Activated CD4-positive, alpha-beta T cell treated with anti-CD3 and anti-CD28 coated beads, Interleukin-2, amount 10 ng/mL, durations not matched to agents 7 days and 5 days (primary cell): ENCODE data around the gene COL4A6. TPM values are rescaled to one million over a fixed set of nuclear protein-coding genes. Genes with fewer than 3 reads are reported as not detected.

Experiments used
- CTCF ChIA-PET: fragments of 350-600 bp; sonication (Branson Sonifier 250); formaldehyde crosslinking; loops from one replicate; lab custom pipeline; 2021; ENCODE audit warnings: antibody characterized with exemption; lab: Charles Lee
- POLR2A ChIA-PET: fragments of 350-600 bp; sonication (Branson Sonifier 250); formaldehyde crosslinking; loops from one replicate; lab custom pipeline; 2021; ENCODE audit warnings: antibody characterized with exemption; lab: Charles Lee
- DNase-seq: peaks from one replicate; pipeline ENCODE4 v3.0.0-alpha.2; 2020
- H3K27ac Mint-ChIP-seq: one replicate; pipeline ENCODE4 v1.8.0; 2021; ENCODE audit warnings: mild to moderate bottlenecking, moderate library complexity, mixed read lengths
- H3K27me3 Mint-ChIP-seq: one replicate; pipeline ENCODE4 v1.8.0; 2021; ENCODE audit warnings: mixed read lengths
- H3K36me3 Mint-ChIP-seq: one replicate; pipeline ENCODE4 v1.8.0; 2021; ENCODE audit warnings: low read depth, mixed read lengths
- H3K4me1 Mint-ChIP-seq: one replicate; pipeline ENCODE4 v1.8.0; 2021; ENCODE audit warnings: mixed read lengths
- H3K4me3 Mint-ChIP-seq: one replicate; pipeline ENCODE4 v1.8.0; 2021; ENCODE audit warnings: mild to moderate bottlenecking, moderate library complexity, mixed read lengths
- H3K9me3 Mint-ChIP-seq: one replicate; pipeline ENCODE4 v1.8.0; 2021; ENCODE audit warnings: mixed read lengths
- total RNA-seq, 2 experiments: library from RNA; stranded (reverse); gene quantifications; one replicate each; pipeline ENCODE4 v1.2.3, GENCODE V29; 2021

Gene COL4A6
- total RNA-seq, 2 experiments from 2014 or later, result not detected

DNA sequence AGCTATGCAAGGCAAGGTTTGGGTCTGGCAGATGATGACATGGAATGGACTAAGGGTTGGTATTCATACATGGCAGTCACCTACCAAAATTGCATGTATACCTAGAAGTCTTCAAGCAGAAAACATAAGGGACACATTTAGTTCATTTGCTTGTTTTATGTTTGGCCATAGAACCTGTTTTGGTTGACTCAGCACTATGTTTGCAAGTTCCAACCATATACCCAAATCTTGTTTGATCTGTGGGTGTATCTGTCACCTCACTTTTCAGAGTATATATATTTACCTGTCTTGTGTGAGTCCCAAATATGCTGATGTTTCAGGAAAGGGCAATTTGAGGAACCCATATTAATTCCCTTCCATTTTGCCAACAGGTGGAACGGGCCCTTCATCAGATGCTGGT, 307.3 kb downstream of the COL4A6 start:
- Mint-ChIP-seq H3K36me3 (peaks cover 14% of the 10 kb centered on the region), H3K27me3 (no peaks in the 10 kb centered on the region), H3K9me3 (no peaks in the 10 kb centered on the region), H3K4me1 (no peaks in the 10 kb centered on the region), H3K4me3 (no peak overlapping the region), H3K27ac (no peak overlapping the region)
- POLR2A ChIA-PET, result no interaction called here
- CTCF ChIA-PET, result no interaction called here
- DNase-seq, result no peak

DNA sequence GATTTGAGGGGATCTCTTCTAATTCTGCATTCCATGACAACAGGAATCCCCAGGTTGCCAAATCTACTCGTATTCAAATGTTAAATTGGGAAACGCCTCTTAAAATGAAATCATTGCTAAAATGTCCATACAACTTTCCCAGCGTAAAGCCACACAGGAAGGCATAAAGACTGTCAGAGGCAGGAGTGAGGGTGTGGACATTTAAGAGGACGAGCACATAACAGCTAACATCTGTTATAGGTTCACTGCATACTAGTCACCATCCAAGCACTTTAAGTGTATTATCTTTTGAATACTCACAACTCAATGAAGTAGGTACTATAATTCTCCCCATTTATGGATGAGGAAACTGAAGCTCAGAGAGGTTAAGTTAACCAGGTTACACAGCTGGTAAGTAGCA, 311.1 kb downstream of the COL4A6 start:
- H3K27ac Mint-ChIP-seq, result no peak overlapping the region
- ChIA-PET CTCF (interaction anchor here (0.7 kb wide), 1 partner anchor 8 kb away, joined by 3 read pairs; no protein-coding TSS in a partner anchor), POLR2A (no interaction called here)
- no peaks in the 10 kb centered on the region for H3K27me3 Mint-ChIP-seq
- no peaks in the 10 kb centered on the region for H3K4me1 Mint-ChIP-seq
- H3K36me3 Mint-ChIP-seq, result peaks cover 14% of the 10 kb centered on the region
- no peaks in the 10 kb centered on the region for H3K9me3 Mint-ChIP-seq
- H3K4me3 Mint-ChIP-seq, result no peak overlapping the region
- no peak for DNase-seq

DNA sequence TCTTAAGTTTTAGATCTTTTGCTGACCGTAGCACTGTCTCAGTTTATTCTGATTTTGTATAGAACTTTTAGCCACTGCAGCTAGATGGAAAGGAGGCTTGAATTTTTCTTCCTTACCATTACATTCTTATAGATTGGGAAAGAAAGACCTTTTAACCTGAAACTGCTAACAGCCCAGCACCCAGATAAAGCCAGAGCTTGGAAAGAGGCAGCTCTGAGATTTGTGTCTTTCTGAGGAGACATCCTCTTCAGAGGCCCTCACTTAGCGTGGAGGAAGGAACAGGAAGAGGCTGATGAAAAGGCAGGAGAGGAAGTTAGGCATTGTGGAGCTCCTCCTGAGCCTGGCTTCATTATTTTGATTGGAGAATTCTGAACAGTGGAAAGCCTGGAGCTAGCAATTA, 311.6 kb downstream of the COL4A6 start:
- Mint-ChIP-seq H3K4me1 (no peaks in the 10 kb centered on the region), H3K9me3 (no peaks in the 10 kb centered on the region)

DNA sequence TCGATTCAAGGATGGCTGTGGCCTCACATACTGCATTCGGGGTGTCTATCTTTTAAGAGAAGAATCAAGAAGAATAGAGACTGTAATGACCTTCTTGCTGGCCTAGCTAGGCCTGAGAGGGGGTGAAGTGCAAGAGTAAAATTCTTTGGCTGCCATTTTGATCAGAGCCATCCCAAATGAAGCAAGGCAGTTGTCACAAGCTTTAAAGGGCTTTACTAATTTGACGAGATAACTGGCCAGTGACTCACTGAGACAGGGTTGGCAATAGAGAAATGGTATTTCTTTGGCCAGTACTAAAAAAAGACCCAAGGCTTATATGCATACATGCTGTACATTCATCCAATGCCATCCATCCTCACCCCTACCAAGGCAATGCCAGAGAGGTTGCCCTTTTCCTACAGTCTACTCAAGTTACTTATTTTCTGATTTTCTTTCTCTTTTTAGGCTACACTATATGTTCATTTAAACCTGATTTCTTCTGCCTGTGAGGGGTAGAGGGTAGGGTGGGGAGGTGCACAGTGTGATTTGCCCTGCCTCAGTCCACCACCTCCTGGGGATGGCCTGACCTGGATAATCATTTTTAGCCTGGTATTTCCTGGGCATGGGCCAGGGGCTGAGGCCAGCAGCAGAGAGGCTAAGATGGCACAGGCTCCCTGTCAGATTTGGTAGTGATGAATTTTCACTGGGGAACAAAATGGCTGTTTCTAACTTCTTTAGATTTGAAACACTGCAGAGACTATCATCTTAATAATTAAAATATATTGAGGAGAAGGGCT, 314.4 kb downstream of the COL4A6 start:
- H3K9me3 Mint-ChIP-seq, result no peaks in the 10 kb centered on the region
- no peaks in the 10 kb centered on the region for H3K27me3 Mint-ChIP-seq
- no peaks in the 10 kb centered on the region for H3K4me1 Mint-ChIP-seq
- H3K36me3 Mint-ChIP-seq, result peaks cover 2% of the 10 kb centered on the region
- POLR2A ChIA-PET, result no interaction called here
- H3K27ac Mint-ChIP-seq, result no peak overlapping the region
- no peak overlapping the region for H3K4me3 Mint-ChIP-seq
- DNase-seq, result no peak
- CTCF ChIA-PET, result no interaction called here

More for the DNA sequence above, 311.6 kb downstream of the COL4A6 start:
- ChIA-PET CTCF (no interaction called here), POLR2A (no interaction called here)
- no peak for DNase-seq
- peaks cover 12% of the 10 kb centered on the region for H3K36me3 Mint-ChIP-seq
- H3K4me3 Mint-ChIP-seq, result no peak overlapping the region
- H3K27me3 Mint-ChIP-seq, result no peaks in the 10 kb centered on the region
- no peak overlapping the region for H3K27ac Mint-ChIP-seq

DNA sequence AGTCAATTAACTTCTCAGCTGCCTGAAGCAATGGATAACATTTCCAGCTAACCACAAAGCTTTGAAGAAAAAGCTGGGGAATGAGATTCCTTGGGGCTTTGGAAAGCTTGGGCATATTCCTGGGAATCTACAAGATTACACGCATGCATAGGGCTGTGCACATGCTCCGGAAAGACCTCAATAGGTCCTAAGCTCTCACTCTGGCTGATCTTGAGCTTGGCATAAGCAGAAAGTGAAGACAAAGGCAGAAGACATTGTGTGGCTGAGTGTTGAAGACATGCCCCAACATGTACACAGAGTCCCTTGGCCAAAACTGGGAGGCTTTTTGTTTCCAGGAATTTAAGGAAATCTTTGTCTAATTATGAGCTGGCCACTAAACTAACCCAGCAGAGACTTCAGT, 315.5 kb downstream of the COL4A6 start:
- H3K36me3 Mint-ChIP-seq, result peaks cover 2% of the 10 kb centered on the region
- CTCF ChIA-PET, result interaction anchor here (1.4 kb wide), 1 partner anchor 9 kb away, joined by 3 read pairs; no protein-coding TSS in a partner anchor
- no peaks in the 10 kb centered on the region for H3K4me1 Mint-ChIP-seq
- H3K27ac Mint-ChIP-seq, result no peak overlapping the region
- no peaks in the 10 kb centered on the region for H3K9me3 Mint-ChIP-seq
- DNase-seq, result no peak
- POLR2A ChIA-PET, result no interaction called here
- H3K27me3 Mint-ChIP-seq, result no peaks in the 10 kb centered on the region
- H3K4me3 Mint-ChIP-seq, result no peak overlapping the region

DNA sequence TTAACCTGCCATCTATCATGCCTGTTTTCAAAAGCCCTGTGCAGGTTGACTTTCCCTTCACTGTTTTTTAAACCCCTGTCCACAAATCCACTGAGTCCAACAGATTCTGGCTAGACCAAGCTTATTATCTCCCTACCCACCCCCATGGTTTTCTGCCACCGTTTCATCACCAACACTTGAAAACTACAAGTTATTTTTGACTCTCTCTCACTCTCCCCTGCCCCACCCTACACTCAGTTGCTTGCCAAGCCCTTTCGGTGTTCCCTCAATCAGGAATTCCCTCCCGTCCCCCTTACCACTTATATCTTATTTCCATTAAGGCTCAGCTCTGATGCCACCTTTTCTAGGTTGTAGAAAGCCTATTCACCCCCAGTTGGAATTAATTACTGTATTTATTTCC, 316.9 kb downstream of the COL4A6 start:
- H3K36me3 Mint-ChIP-seq, result peaks cover 2% of the 10 kb centered on the region
- no peak overlapping the region for H3K27ac Mint-ChIP-seq
- POLR2A ChIA-PET, result no interaction called here
- H3K27me3 Mint-ChIP-seq, result no peaks in the 10 kb centered on the region
- no peaks in the 10 kb centered on the region for H3K4me1 Mint-ChIP-seq
- no peak overlapping the region for H3K4me3 Mint-ChIP-seq
- no peak for DNase-seq
- no peaks in the 10 kb centered on the region for H3K9me3 Mint-ChIP-seq
- CTCF ChIA-PET, result interaction anchor here (1.4 kb wide), 1 partner anchor 8 kb away, joined by 3 read pairs; no protein-coding TSS in a partner anchor

DNA sequence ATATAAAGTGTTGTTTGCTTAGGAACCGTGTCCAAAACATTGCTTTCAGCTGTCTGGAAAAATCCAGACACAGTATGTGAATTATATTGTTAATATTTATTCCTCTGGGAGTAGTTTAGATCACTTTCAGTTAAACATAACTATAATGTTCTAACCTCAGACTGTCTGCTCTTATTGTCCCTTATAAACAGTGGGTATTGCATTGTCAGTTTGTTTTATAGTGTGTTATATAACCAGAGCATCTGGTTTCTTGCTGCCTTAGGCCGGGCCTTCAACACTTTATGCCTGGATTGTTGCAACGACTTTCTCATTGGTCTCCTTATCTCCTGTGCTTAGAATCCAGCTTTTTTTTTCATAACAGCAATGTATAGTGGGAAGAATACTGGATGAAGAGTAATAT, 320.2 kb downstream of the COL4A6 start:
- Mint-ChIP-seq H3K9me3 (no peaks in the 10 kb centered on the region), H3K27ac (no peak overlapping the region), H3K4me1 (no peaks in the 10 kb centered on the region), H3K36me3 (no peaks in the 10 kb centered on the region), H3K4me3 (no peak overlapping the region), H3K27me3 (no peaks in the 10 kb centered on the region)
- CTCF ChIA-PET, result no interaction called here
- POLR2A ChIA-PET, result no interaction called here
- no peak for DNase-seq

DNA sequence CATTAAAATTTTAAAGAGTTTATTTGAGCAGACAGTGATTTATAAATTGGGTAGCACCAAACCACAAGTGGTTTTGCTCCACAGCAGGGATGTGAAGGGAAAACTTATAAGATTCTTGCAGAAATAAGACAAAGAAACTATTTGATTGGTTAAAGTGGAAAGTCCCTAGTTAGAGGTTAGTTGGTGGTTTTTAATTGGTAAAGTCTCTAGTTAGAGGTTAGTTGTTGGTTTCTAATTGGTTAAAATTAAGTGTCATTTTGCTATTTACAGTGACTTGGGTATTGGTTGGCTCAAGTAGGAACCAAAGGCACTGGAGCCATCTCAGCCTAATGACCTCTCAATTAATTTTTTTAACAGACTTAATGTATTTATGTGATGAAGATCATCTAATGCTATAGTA, 323.7 kb downstream of the COL4A6 start:
- Mint-ChIP-seq H3K27me3 (no peaks in the 10 kb centered on the region), H3K4me1 (no peaks in the 10 kb centered on the region), H3K27ac (no peak overlapping the region), H3K4me3 (no peak overlapping the region), H3K36me3 (peaks cover 2% of the 10 kb centered on the region), H3K9me3 (no peaks in the 10 kb centered on the region)
- ChIA-PET POLR2A (no interaction called here), CTCF (no interaction called here)
- no peak for DNase-seq

Other genes starting within 250 kb of the COL4A6 start
- not detected for gene COL4A5, start 1.4 kb upstream of the COL4A6 start, total RNA-seq